Measurements from ENCODE around the gene MRPL33.

The MRPL33 gene

GRCh38 chr2:27724191-27724590, 47.3 kb upstream of the MRPL33 start:
- no peaks in the 10 kb centered on the region for H3K79me2 ChIP-seq (ENCODE audit: low read length)
- no peaks in the 10 kb centered on the region for H3K9me2 ChIP-seq (replicated peaks; ENCODE audit: insufficient read depth, low read length)
- no peak overlapping the region for H3K4me2 ChIP-seq (ENCODE audit: low read depth, low read length)
- H3K27me3 ChIP-seq (replicated peaks; ENCODE audit: insufficient read depth, low read length), result no peaks in the 10 kb centered on the region
- H3K4me3 ChIP-seq (ENCODE audit: low read length), result no peak overlapping the region
- H2AFZ ChIP-seq (ENCODE audit: low read length), result no peak overlapping the region
- no peaks in the 10 kb centered on the region for H3K36me3 ChIP-seq (replicated peaks; ENCODE audit: insufficient read depth, low read length)
- H3K27ac ChIP-seq (ENCODE audit: low read length), result no peak overlapping the region
- H4K20me1 ChIP-seq (ENCODE audit: insufficient read depth, low read length), result no peaks in the 10 kb centered on the region
- H3F3A ChIP-seq (ENCODE audit: insufficient read depth, low read length), result no peaks in the 10 kb centered on the region
- TF ChIP-seq EZH2 (optimal IDR thresholded peaks at IDR 0.05; ENCODE audit: low read depth, low read length), result no peak
- TF ChIP-seq CTCF (IDR thresholded peaks at IDR 0.05; ENCODE audit: low read length), result no peak
- TF ChIP-seq EZH2phosphoT487 (IDR thresholded peaks at IDR 0.05; ENCODE audit: low read length), result no peak
- no peak for DNase-seq
- H3K9ac ChIP-seq (ENCODE audit: low read length), result no peak overlapping the region
- H3K4me1 ChIP-seq (ENCODE audit: low read length), result no peaks in the 10 kb centered on the region
- no peaks in the 10 kb centered on the region for H3K9me3 ChIP-seq (replicated peaks; ENCODE audit: insufficient read depth, low read length)

- TF ChIP-seq CTCF (IDR thresholded peaks at IDR 0.05; ENCODE audit: low read length) (no peak), EZH2phosphoT487 (IDR thresholded peaks at IDR 0.05; ENCODE audit: low read length) (no peak), EZH2 (optimal IDR thresholded peaks at IDR 0.05; ENCODE audit: low read depth, low read length) (no peak)
- no peaks in the 10 kb centered on the region for H3K4me1 ChIP-seq (ENCODE audit: low read length)
- H3K36me3 ChIP-seq (replicated peaks; ENCODE audit: insufficient read depth, low read length), result no peaks in the 10 kb centered on the region
- no peak overlapping the region for H3K4me3 ChIP-seq (ENCODE audit: low read length)
- no peaks in the 10 kb centered on the region for H3F3A ChIP-seq (ENCODE audit: insufficient read depth, low read length)
- H3K27ac ChIP-seq (ENCODE audit: low read length), result no peak overlapping the region
- H3K9me3 ChIP-seq (replicated peaks; ENCODE audit: insufficient read depth, low read length), result no peaks in the 10 kb centered on the region
- no peak for DNase-seq
- H2AFZ ChIP-seq (ENCODE audit: low read length), result no peak overlapping the region
- H3K27me3 ChIP-seq (replicated peaks; ENCODE audit: insufficient read depth, low read length), result no peaks in the 10 kb centered on the region
- no peaks in the 10 kb centered on the region for H3K79me2 ChIP-seq (ENCODE audit: low read length)
- H3K9ac ChIP-seq (ENCODE audit: low read length), result no peak overlapping the region
- H3K9me2 ChIP-seq (replicated peaks; ENCODE audit: insufficient read depth, low read length), result no peaks in the 10 kb centered on the region
- no peak overlapping the region for H3K4me2 ChIP-seq (ENCODE audit: low read depth, low read length)
- no peaks in the 10 kb centered on the region for H4K20me1 ChIP-seq (ENCODE audit: insufficient read depth, low read length)
Observed at GRCh38 chr2:27724905-27725701, 46.4 kb upstream of the MRPL33 start.

GRCh38 chr2:27727257-27727656, 44.3 kb upstream of the MRPL33 start:
- no peak for DNase-seq
- Histone ChIP-seq H3K4me3 (ENCODE audit: low read length) (no peak overlapping the region), H3K79me2 (ENCODE audit: low read length) (no peaks in the 10 kb centered on the region), H3K9me3 (replicated peaks; ENCODE audit: insufficient read depth, low read length) (no peaks in the 10 kb centered on the region), H3K27ac (ENCODE audit: low read length) (no peak overlapping the region), H3K27me3 (replicated peaks; ENCODE audit: insufficient read depth, low read length) (no peaks in the 10 kb centered on the region), H3K36me3 (replicated peaks; ENCODE audit: insufficient read depth, low read length) (no peaks in the 10 kb centered on the region), H2AFZ (ENCODE audit: low read length) (no peak overlapping the region), H4K20me1 (ENCODE audit: insufficient read depth, low read length) (no peaks in the 10 kb centered on the region), H3K9ac (ENCODE audit: low read length) (no peak overlapping the region), H3F3A (ENCODE audit: insufficient read depth, low read length) (no peaks in the 10 kb centered on the region), H3K9me2 (replicated peaks; ENCODE audit: insufficient read depth, low read length) (no peaks in the 10 kb centered on the region), H3K4me1 (ENCODE audit: low read length) (no peaks in the 10 kb centered on the region), H3K4me2 (ENCODE audit: low read depth, low read length) (no peak overlapping the region)
- TF ChIP-seq EZH2phosphoT487 (IDR thresholded peaks at IDR 0.05; ENCODE audit: low read length) (no peak), CTCF (IDR thresholded peaks at IDR 0.05; ENCODE audit: low read length) (no peak), EZH2 (optimal IDR thresholded peaks at IDR 0.05; ENCODE audit: low read depth, low read length) (no peak)

All from MM.1S (cell line).